ENCODE measurements around the gene STK39.

Gene STK39

DNA sequence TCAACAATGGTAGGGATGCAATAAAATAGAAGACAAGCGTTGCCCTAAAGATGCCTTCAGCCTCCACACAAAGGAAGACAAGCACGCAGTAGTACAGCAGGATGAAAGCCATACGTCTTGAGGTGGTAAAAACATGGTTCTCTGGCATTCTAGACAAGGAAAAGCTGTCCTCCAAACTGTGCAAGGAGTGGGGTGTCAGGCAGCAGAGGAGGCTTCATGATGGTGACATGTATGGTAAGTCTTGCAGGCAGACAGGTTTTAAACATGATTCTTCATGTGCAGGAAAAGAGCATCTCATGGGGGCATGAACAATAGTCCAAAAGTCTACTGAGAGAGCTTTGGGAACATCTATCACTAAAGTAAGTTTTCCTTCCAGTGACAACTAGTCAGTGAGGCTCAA is 241.8 kb downstream of the STK39 start:
- H4K20me1 ChIP-seq (ENCODE audit: insufficient read depth, low read length), result peaks cover 27% of the 10 kb centered on the region
- H3K79me2 ChIP-seq (ENCODE audit: insufficient read depth, low read length), result no peaks in the 10 kb centered on the region
- H3K27me3 ChIP-seq (ENCODE audit: insufficient read depth, low read length, poor library complexity), result no peaks in the 10 kb centered on the region
- no peaks in the 10 kb centered on the region for H3K9me3 ChIP-seq (ENCODE audit: insufficient read depth, low read length, severe bottlenecking)
- no peak overlapping the region for H3K27ac ChIP-seq (ENCODE audit: low read length)
- TF ChIP-seq EZH2 (IDR thresholded peaks at IDR 0.05; ENCODE audit: borderline replicate concordance, low read depth, low read length, severe bottlenecking), result no peak
- TF ChIP-seq, protein P1, sequence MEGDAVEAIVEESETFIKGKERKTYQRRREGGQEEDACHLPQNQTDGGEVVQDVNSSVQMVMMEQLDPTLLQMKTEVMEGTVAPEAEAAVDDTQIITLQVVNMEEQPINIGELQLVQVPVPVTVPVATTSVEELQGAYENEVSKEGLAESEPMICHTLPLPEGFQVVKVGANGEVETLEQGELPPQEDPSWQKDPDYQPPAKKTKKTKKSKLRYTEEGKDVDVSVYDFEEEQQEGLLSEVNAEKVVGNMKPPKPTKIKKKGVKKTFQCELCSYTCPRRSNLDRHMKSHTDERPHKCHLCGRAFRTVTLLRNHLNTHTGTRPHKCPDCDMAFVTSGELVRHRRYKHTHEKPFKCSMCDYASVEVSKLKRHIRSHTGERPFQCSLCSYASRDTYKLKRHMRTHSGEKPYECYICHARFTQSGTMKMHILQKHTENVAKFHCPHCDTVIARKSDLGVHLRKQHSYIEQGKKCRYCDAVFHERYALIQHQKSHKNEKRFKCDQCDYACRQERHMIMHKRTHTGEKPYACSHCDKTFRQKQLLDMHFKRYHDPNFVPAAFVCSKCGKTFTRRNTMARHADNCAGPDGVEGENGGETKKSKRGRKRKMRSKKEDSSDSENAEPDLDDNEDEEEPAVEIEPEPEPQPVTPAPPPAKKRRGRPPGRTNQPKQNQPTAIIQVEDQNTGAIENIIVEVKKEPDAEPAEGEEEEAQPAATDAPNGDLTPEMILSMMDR (IDR thresholded peaks at IDR 0.05; ENCODE audit: borderline replicate concordance, extremely low read depth, low read length, poor library complexity, severe bottlenecking), result no peak
- H2AFZ ChIP-seq (ENCODE audit: low read depth, low read length), result no peak overlapping the region
- no peak overlapping the region for H3K4me3 ChIP-seq (ENCODE audit: low read depth in 1 of 2, low read length in 2 of 2)
- H3K36me3 ChIP-seq (ENCODE audit: insufficient read depth, low read length), result no peaks in the 10 kb centered on the region; the same call in 1 of the 2 replicates
- peaks cover 12% of the 10 kb centered on the region for H3K4me1 ChIP-seq (ENCODE audit: insufficient read depth, low read length)
- DNase-seq (no peak), ATAC-seq (ENCODE audit: insufficient read depth, low read depth) (no peak)
- H3K4me2 ChIP-seq (ENCODE audit: insufficient read depth, low read length), result no peak overlapping the region
- H3K9ac ChIP-seq (ENCODE audit: low read depth, low read length), result no peak overlapping the region

DNA sequence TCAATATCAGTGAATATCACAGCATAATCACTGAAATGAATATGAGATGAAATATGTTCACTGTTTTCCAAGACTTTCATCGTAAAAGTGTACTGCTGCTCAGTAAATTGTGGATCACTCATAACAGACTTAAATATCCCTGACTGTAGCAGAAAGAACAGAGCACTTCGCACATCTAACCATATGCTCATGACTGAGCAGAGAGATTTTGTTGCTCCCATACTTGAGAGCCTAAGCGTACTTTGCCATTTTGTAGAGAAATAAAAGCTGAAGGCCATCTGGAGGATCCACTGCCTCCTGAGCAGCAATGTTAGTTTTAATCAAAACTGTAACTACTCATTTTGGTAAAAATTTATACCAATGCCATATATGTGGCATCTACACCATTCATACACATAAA is 243.5 kb downstream of the STK39 start:
- H3K9ac ChIP-seq (ENCODE audit: low read depth, low read length), result no peak overlapping the region
- no peak overlapping the region for H2AFZ ChIP-seq (ENCODE audit: low read depth, low read length)
- ATAC-seq (ENCODE audit: insufficient read depth, low read depth) (no peak), DNase-seq (no peak)
- H3K4me2 ChIP-seq (ENCODE audit: insufficient read depth, low read length), result no peak overlapping the region
- peaks cover 28% of the 10 kb centered on the region for H4K20me1 ChIP-seq (ENCODE audit: insufficient read depth, low read length)
- H3K4me3 ChIP-seq (ENCODE audit: low read depth in 1 of 2, low read length in 2 of 2), result no peak overlapping the region
- H3K4me1 ChIP-seq (ENCODE audit: insufficient read depth, low read length), result peaks cover 12% of the 10 kb centered on the region
- H3K36me3 ChIP-seq (ENCODE audit: insufficient read depth, low read length), result no peaks in the 10 kb centered on the region
- H3K9me3 ChIP-seq (ENCODE audit: insufficient read depth, low read length, severe bottlenecking), result no peaks in the 10 kb centered on the region
- H3K79me2 ChIP-seq (ENCODE audit: insufficient read depth, low read length), result no peaks in the 10 kb centered on the region
- TF ChIP-seq, protein P1 (IDR thresholded peaks at IDR 0.05; ENCODE audit: borderline replicate concordance, extremely low read depth, low read length, poor library complexity, severe bottlenecking), result no peak
- no peak for TF ChIP-seq EZH2 (IDR thresholded peaks at IDR 0.05; ENCODE audit: borderline replicate concordance, low read depth, low read length, severe bottlenecking)
- no peaks in the 10 kb centered on the region for H3K27me3 ChIP-seq (ENCODE audit: insufficient read depth, low read length, poor library complexity)
- H3K27ac ChIP-seq (ENCODE audit: low read length), result no peak overlapping the region

DNA sequence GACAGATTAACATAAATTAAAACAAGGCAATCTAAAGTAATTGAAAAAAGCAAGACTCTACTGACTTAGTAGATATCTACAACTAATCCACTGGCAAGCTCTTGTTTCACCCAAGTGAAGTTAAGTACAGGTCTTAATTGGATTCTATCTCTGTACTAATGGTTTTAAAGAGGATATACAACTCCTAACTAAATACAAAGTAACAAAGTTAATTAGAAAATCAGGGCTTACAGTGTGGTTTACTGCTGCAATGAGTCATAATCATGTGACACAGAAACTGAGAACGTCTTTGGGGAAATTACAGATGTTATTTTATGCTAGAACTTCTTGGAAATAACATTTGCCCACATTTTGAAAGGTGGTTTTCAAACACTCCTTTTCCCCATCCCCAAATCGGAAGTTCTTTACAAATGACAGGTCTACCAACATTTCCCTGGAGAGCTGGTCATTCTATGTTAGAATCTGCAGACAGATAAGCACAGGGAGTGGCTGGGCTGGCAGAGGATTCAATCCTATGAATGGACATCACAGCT is 245.3 kb downstream of the STK39 start:
- H3K36me3 ChIP-seq (ENCODE audit: insufficient read depth, low read length), result no peaks in the 10 kb centered on the region
- no peak overlapping the region for H3K27ac ChIP-seq (ENCODE audit: low read length)
- H3K9ac ChIP-seq (ENCODE audit: low read depth, low read length), result no peak overlapping the region
- ATAC-seq (ENCODE audit: insufficient read depth, low read depth), result peak; percentile 83
- H3K4me3 ChIP-seq (ENCODE audit: low read depth in 1 of 2, low read length in 2 of 2), result no peak overlapping the region
- peaks cover 21% of the 10 kb centered on the region for H4K20me1 ChIP-seq (ENCODE audit: insufficient read depth, low read length)
- no peaks in the 10 kb centered on the region for H3K9me3 ChIP-seq (ENCODE audit: insufficient read depth, low read length, severe bottlenecking)
- TF ChIP-seq, protein P1 (IDR thresholded peaks at IDR 0.05; ENCODE audit: borderline replicate concordance, extremely low read depth, low read length, poor library complexity, severe bottlenecking), result no peak
- TF ChIP-seq EZH2 (IDR thresholded peaks at IDR 0.05; ENCODE audit: borderline replicate concordance, low read depth, low read length, severe bottlenecking), result no peak
- no peaks in the 10 kb centered on the region for H3K27me3 ChIP-seq (ENCODE audit: insufficient read depth, low read length, poor library complexity)
- no peak overlapping the region for H3K4me2 ChIP-seq (ENCODE audit: insufficient read depth, low read length)
- no peaks in the 10 kb centered on the region for H3K79me2 ChIP-seq (ENCODE audit: insufficient read depth, low read length)
- H2AFZ ChIP-seq (ENCODE audit: low read depth, low read length), result no peak overlapping the region
- no peak for DNase-seq
- peaks cover 12% of the 10 kb centered on the region for H3K4me1 ChIP-seq (ENCODE audit: insufficient read depth, low read length)
